ENCODE data around the gene TMEM132C.

Gene TMEM132C

GRCh38 chr12:128387811-128388422 lies 120.9 kb downstream of the TMEM132C start:
- DNase-seq (ENCODE audit: low read depth in 1 of 2, low spot score in 1 of 2): peak in 1 of 2 experiments; percentile 36
- Histone ChIP-seq H3K4me3 (replicated peaks; ENCODE audit: insufficient read depth, low read length) (no peak overlapping the region), H3K27me3 (ENCODE audit: insufficient read depth, poor library complexity, severe bottlenecking) (no peaks in the 10 kb centered on the region), H3K27ac (replicated peaks) (no peak overlapping the region)
- peak; percentile 48 for TF ChIP-seq CTCF (IDR thresholded peaks at IDR 0.05; ENCODE audit: insufficient read depth, low read length)
- no peak for TF ChIP-seq SPI1 (IDR thresholded peaks at IDR 0.05; ENCODE audit: borderline replicate concordance, low read depth)

GRCh38 chr12:128388461-128389000 lies 121.6 kb downstream of the TMEM132C start:
- Histone ChIP-seq H3K27me3 (ENCODE audit: insufficient read depth, poor library complexity, severe bottlenecking) (no peaks in the 10 kb centered on the region), H3K27ac (replicated peaks) (no peak overlapping the region)
- TF ChIP-seq REST (IDR thresholded peaks at IDR 0.05; ENCODE audit: insufficient replicate concordance, low read depth) (no peak), SPI1 (IDR thresholded peaks at IDR 0.05; ENCODE audit: borderline replicate concordance, low read depth) (no peak), CTCF (IDR thresholded peaks at IDR 0.05; ENCODE audit: insufficient read depth, low read length) (no peak), POLR2AphosphoS5 (IDR thresholded peaks at IDR 0.05; ENCODE audit: low read depth) (no peak), GABPA (IDR thresholded peaks at IDR 0.05; ENCODE audit: low read depth) (no peak)

GRCh38 chr12:128393346-128393745 lies 126.4 kb downstream of the TMEM132C start:
- Histone ChIP-seq H3K27ac (replicated peaks) (no peak overlapping the region), H3K4me3 (replicated peaks; ENCODE audit: insufficient read depth, low read length) (no peak overlapping the region), H3K27me3 (ENCODE audit: insufficient read depth, poor library complexity, severe bottlenecking) (no peaks in the 10 kb centered on the region)
- TF ChIP-seq CTCF (IDR thresholded peaks at IDR 0.05; ENCODE audit: insufficient read depth, low read length) (no peak), REST (IDR thresholded peaks at IDR 0.05; ENCODE audit: insufficient replicate concordance, low read depth) (no peak), GABPA (IDR thresholded peaks at IDR 0.05; ENCODE audit: low read depth) (no peak), SPI1 (IDR thresholded peaks at IDR 0.05; ENCODE audit: borderline replicate concordance, low read depth) (no peak), POLR2AphosphoS5 (IDR thresholded peaks at IDR 0.05; ENCODE audit: low read depth) (no peak)
- DNase-seq (ENCODE audit: low read depth in 1 of 2, low spot score in 1 of 2): no peak

More at GRCh38 chr12:128388461-128389000, 121.6 kb downstream of the TMEM132C start:
- DNase-seq (ENCODE audit: low read depth in 1 of 2, low spot score in 1 of 2): no peak
- H3K4me3 ChIP-seq (replicated peaks; ENCODE audit: insufficient read depth, low read length): no peak overlapping the region

- DNase-seq (ENCODE audit: low read depth in 1 of 2, low spot score in 1 of 2): no peak
- Histone ChIP-seq H3K4me3 (replicated peaks; ENCODE audit: insufficient read depth, low read length) (no peak overlapping the region), H3K27ac (replicated peaks) (no peak overlapping the region), H3K27me3 (ENCODE audit: insufficient read depth, poor library complexity, severe bottlenecking) (no peaks in the 10 kb centered on the region)
- TF ChIP-seq GABPA (IDR thresholded peaks at IDR 0.05; ENCODE audit: low read depth): no peak
- no peak for TF ChIP-seq SPI1 (IDR thresholded peaks at IDR 0.05; ENCODE audit: borderline replicate concordance, low read depth)
- TF ChIP-seq CTCF (IDR thresholded peaks at IDR 0.05; ENCODE audit: insufficient read depth, low read length): no peak
- no peak for TF ChIP-seq POLR2AphosphoS5 (IDR thresholded peaks at IDR 0.05; ENCODE audit: low read depth)
- no peak for TF ChIP-seq REST (IDR thresholded peaks at IDR 0.05; ENCODE audit: insufficient replicate concordance, low read depth)
These were observed 127.2 kb downstream of the TMEM132C start for GRCh38 chr12:128394137-128394536.

Measured in HL-60 (cell line).